ENCODE data around the gene AQP5. TPM values are rescaled to one million over a fixed set of nuclear protein-coding genes. Genes with fewer than 3 reads are reported as not detected.

Gene AQP5
- total and polyA plus RNA-seq, 5 donors from 2014 or later, result not detected

DNA sequence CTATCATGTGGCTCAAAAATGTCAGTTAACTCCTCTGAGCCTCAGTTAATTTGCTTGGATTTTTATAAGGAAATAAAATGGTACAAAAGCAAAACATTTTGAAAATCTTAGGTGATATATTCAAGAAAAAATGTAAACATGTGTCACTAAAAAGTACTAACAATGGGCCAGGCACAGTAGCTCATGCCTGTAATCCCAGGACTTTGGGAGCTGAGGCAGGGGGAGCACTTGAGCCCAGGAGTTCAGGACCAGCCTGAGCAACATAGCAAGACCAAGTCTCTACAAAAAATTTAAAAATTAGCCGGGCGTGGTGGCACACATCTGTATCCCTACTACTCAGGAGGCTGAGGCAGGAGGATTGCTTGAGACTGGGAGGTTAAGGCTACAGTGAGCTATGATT, 36.8 kb downstream of the AQP5 start:
- no peaks in the 10 kb centered on the region for H3K27me3 Mint-ChIP-seq
- Histone ChIP-seq H3K4me1 (ENCODE audit: control insufficient read depth, insufficient read depth, low read length, poor library complexity, severe bottlenecking) (no peaks in the 10 kb centered on the region), H3K9me3 (ENCODE audit: control insufficient read depth in 2 of 2, low read length in 2 of 2) (no peaks in the 10 kb centered on the region), H3K27me3 (ENCODE audit: control insufficient read depth, insufficient read depth, low read length) (no peaks in the 10 kb centered on the region), H3K4me3 (ENCODE audit: low read depth, low read length) (no peak overlapping the region), H3K27ac (ENCODE audit: insufficient read depth, low read length, poor library complexity, severe bottlenecking) (no peak overlapping the region), H3K36me3 (ENCODE audit: control insufficient read depth, insufficient read depth, low read length) (peaks cover 41% of the 10 kb centered on the region)
- no peak for ATAC-seq (ENCODE audit: low read depth in 2 of 2)
- H3K36me3 Mint-ChIP-seq, result peaks cover 42% of the 10 kb centered on the region
- H3K27ac Mint-ChIP-seq, result no peak overlapping the region
- peaks cover 0 to 4% (median 0%) of the 10 kb centered on the region in 4 donors for H3K4me1 Mint-ChIP-seq
- no peak overlapping the region for H3K4me3 Mint-ChIP-seq
- no peak for DNase-seq
- H3K9me3 Mint-ChIP-seq, result no peaks in the 10 kb centered on the region

DNA sequence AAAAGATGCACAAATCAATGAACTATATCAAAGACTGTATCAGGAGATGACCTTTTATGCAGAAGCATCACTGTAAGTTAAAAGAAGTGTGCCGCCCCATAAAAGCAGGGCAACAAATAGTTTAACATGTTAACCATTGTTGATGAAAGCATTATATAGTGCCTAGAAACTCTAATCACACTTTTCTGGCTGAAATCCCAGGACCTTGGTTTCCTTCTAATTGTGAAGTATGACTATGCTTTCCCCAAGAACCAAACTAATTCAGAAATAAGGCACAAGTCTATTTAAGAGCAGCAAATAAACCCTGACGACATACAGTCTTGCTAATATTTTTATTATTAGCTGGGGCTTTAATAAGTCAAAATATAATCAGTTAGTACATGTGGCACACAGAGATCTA, 41.9 kb downstream of the AQP5 start:
- no peak overlapping the region for H3K4me3 Mint-ChIP-seq
- no peak overlapping the region for H3K27ac ChIP-seq (ENCODE audit: insufficient read depth, low read length, poor library complexity, severe bottlenecking)
- H3K4me1 Mint-ChIP-seq, result peaks cover 5 to 17% (median 11%) of the 10 kb centered on the region in 4 donors
- H3K36me3 Mint-ChIP-seq, result peaks cover 32% of the 10 kb centered on the region
- H3K27me3 ChIP-seq (ENCODE audit: control insufficient read depth, insufficient read depth, low read length), result no peaks in the 10 kb centered on the region
- no peak for DNase-seq
- no peaks in the 10 kb centered on the region for H3K27me3 Mint-ChIP-seq
- no peaks in the 10 kb centered on the region for H3K9me3 ChIP-seq (ENCODE audit: control insufficient read depth in 2 of 2, low read length in 2 of 2)
- no peak overlapping the region for H3K27ac Mint-ChIP-seq
- peaks cover 11% of the 10 kb centered on the region for H3K4me1 ChIP-seq (ENCODE audit: control insufficient read depth, insufficient read depth, low read length, poor library complexity, severe bottlenecking)
- no peak overlapping the region for H3K4me3 ChIP-seq (ENCODE audit: low read depth, low read length)
- peaks cover 33% of the 10 kb centered on the region for H3K36me3 ChIP-seq (ENCODE audit: control insufficient read depth, insufficient read depth, low read length)
- H3K9me3 Mint-ChIP-seq, result no peaks in the 10 kb centered on the region
- no peak for ATAC-seq (ENCODE audit: low read depth in 2 of 2)

DNA sequence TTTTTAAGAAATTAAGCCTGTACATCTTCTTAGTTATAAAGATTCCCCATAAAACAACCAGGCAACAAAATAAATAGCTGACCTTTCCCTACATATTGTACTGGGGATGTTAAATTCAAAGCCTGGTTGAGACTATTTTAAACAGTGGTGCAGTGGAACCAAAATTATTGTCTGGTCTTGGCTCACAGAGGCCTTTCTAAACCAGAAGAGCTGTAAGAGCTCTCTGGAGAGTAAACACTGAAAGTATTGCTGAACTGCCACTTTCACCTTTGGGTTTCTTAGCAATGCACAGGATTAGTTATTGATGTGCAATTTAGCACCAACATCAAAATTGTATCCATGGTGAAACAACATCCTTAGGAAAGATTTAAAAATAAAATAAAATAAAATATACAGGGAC, 43.0 kb downstream of the AQP5 start:
- peak overlapping the region in 2 of 3 donors; percentile 20 to 49 for H3K27ac Mint-ChIP-seq
- DNase-seq, result no peak

DNA sequence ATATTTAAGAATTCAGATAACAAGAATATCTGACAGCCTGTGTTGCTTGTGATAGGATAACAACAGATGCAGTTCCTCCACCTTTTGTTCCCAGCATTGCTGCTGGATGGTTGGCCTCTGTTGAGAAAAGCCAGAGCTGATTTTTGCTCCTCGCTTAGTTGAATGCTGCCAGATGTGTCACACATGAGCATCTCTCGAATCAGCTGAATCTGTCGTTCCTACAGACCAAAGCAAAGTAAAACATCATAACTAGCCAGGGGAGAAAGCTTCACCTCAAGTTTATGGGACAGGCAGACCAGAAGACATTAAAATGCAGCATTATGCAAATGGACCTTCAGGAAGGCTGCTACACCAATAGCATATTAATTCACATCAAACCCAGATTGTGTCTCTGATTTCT, 43.5 kb downstream of the AQP5 start:
- no peak overlapping the region for H3K4me3 ChIP-seq (ENCODE audit: low read depth, low read length)
- H3K27ac Mint-ChIP-seq, result peak overlapping the region in 1 of 3 donors; percentile 49
- peaks cover 25% of the 10 kb centered on the region for H3K36me3 ChIP-seq (ENCODE audit: control insufficient read depth, insufficient read depth, low read length)
- no peak overlapping the region for H3K4me3 Mint-ChIP-seq
- DNase-seq, result no peak
- H3K27me3 ChIP-seq (ENCODE audit: control insufficient read depth, insufficient read depth, low read length), result no peaks in the 10 kb centered on the region
- peaks cover 5 to 23% (median 13%) of the 10 kb centered on the region in 4 donors for H3K4me1 Mint-ChIP-seq
- H3K4me1 ChIP-seq (ENCODE audit: control insufficient read depth, insufficient read depth, low read length, poor library complexity, severe bottlenecking), result peaks cover 11% of the 10 kb centered on the region
- peaks cover 32% of the 10 kb centered on the region for H3K36me3 Mint-ChIP-seq
- H3K27ac ChIP-seq (ENCODE audit: insufficient read depth, low read length, poor library complexity, severe bottlenecking), result no peak overlapping the region
- H3K9me3 Mint-ChIP-seq, result no peaks in the 10 kb centered on the region
- H3K9me3 ChIP-seq (ENCODE audit: control insufficient read depth in 2 of 2, low read length in 2 of 2), result no peaks in the 10 kb centered on the region
- ATAC-seq (ENCODE audit: low read depth in 2 of 2), result no peak
- no peaks in the 10 kb centered on the region for H3K27me3 Mint-ChIP-seq

More for the DNA sequence above, 43.0 kb downstream of the AQP5 start:
- Mint-ChIP-seq H3K27me3 (no peaks in the 10 kb centered on the region), H3K4me3 (no peak overlapping the region), H3K4me1 (peaks cover 5 to 21% (median 13%) of the 10 kb centered on the region in 4 donors), H3K9me3 (no peaks in the 10 kb centered on the region), H3K36me3 (peaks cover 31% of the 10 kb centered on the region)
- no peaks in the 10 kb centered on the region for H3K9me3 ChIP-seq (ENCODE audit: control insufficient read depth in 2 of 2, low read length in 2 of 2)
- H3K4me1 ChIP-seq (ENCODE audit: control insufficient read depth, insufficient read depth, low read length, poor library complexity, severe bottlenecking), result peaks cover 11% of the 10 kb centered on the region
- peaks cover 25% of the 10 kb centered on the region for H3K36me3 ChIP-seq (ENCODE audit: control insufficient read depth, insufficient read depth, low read length)
- no peak overlapping the region for H3K27ac ChIP-seq (ENCODE audit: insufficient read depth, low read length, poor library complexity, severe bottlenecking)
- no peak for ATAC-seq (ENCODE audit: low read depth in 2 of 2)
- no peaks in the 10 kb centered on the region for H3K27me3 ChIP-seq (ENCODE audit: control insufficient read depth, insufficient read depth, low read length)
- H3K4me3 ChIP-seq (ENCODE audit: low read depth, low read length), result no peak overlapping the region

DNA sequence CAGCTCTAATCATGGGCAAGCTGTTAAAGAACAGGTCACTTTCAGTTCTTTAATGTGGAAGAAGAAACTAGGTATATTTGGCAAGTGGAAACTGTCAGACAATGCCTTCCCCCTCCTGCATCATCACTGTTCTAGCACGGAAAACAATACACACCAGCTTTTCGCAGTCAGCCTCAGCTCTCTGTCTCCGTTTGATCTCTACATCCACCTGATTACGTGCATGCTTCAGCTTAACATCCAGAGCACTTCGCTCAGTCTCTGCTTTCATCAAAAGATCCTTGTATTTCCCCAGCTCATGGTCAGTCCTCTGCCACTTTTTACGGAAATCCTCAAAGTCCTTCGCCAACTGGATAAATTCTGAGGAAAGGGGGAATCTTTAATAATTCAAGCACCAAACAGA, 44.6 kb downstream of the AQP5 start:
- peaks cover 19% of the 10 kb centered on the region for H3K36me3 ChIP-seq (ENCODE audit: control insufficient read depth, insufficient read depth, low read length)
- H3K36me3 Mint-ChIP-seq, result peaks cover 24% of the 10 kb centered on the region

GRCh38 chr12:50006754-50007442, 45.2 kb downstream of the AQP5 start:
- no peaks in the 10 kb centered on the region for H3K9me3 Mint-ChIP-seq
- H3K36me3 Mint-ChIP-seq, result peaks cover 22% of the 10 kb centered on the region
- H3K4me3 ChIP-seq (ENCODE audit: low read depth, low read length), result peak overlapping the region; percentile 54
- peaks cover 11% of the 10 kb centered on the region for H3K4me1 ChIP-seq (ENCODE audit: control insufficient read depth, insufficient read depth, low read length, poor library complexity, severe bottlenecking)
- H3K27ac ChIP-seq (ENCODE audit: insufficient read depth, low read length, poor library complexity, severe bottlenecking), result no peak overlapping the region
- no peaks in the 10 kb centered on the region for H3K27me3 ChIP-seq (ENCODE audit: control insufficient read depth, insufficient read depth, low read length)
- no peak for ATAC-seq (ENCODE audit: low read depth in 2 of 2)
- peaks cover 5 to 23% (median 11%) of the 10 kb centered on the region in 4 donors for H3K4me1 Mint-ChIP-seq
- no peaks in the 10 kb centered on the region for H3K9me3 ChIP-seq (ENCODE audit: control insufficient read depth in 2 of 2, low read length in 2 of 2)
- H3K27ac Mint-ChIP-seq, result peak overlapping the region in 2 of 3 donors; percentile 53 to 68
- DNase-seq, result no peak
- no peak overlapping the region for H3K4me3 Mint-ChIP-seq
- H3K36me3 ChIP-seq (ENCODE audit: control insufficient read depth, insufficient read depth, low read length), result peaks cover 19% of the 10 kb centered on the region
- H3K27me3 Mint-ChIP-seq, result no peaks in the 10 kb centered on the region

More for the DNA sequence above, 44.6 kb downstream of the AQP5 start:
- Mint-ChIP-seq H3K9me3 (no peaks in the 10 kb centered on the region), H3K4me1 (peaks cover 5 to 23% (median 12%) of the 10 kb centered on the region in 4 donors), H3K4me3 (peak overlapping the region in 2 of 4 donors; percentile 54 to 61), H3K27ac (peak overlapping the region; percentile 51 to 77 (median 68)), H3K27me3 (no peaks in the 10 kb centered on the region)
- DNase-seq (no peak), ATAC-seq (ENCODE audit: low read depth in 2 of 2) (no peak)
- Histone ChIP-seq H3K27me3 (ENCODE audit: control insufficient read depth, insufficient read depth, low read length) (no peaks in the 10 kb centered on the region), H3K9me3 (ENCODE audit: control insufficient read depth in 2 of 2, low read length in 2 of 2) (no peaks in the 10 kb centered on the region), H3K4me1 (ENCODE audit: control insufficient read depth, insufficient read depth, low read length, poor library complexity, severe bottlenecking) (peaks cover 11% of the 10 kb centered on the region), H3K4me3 (ENCODE audit: low read depth, low read length) (no peak overlapping the region), H3K27ac (ENCODE audit: insufficient read depth, low read length, poor library complexity, severe bottlenecking) (no peak overlapping the region)

DNA sequence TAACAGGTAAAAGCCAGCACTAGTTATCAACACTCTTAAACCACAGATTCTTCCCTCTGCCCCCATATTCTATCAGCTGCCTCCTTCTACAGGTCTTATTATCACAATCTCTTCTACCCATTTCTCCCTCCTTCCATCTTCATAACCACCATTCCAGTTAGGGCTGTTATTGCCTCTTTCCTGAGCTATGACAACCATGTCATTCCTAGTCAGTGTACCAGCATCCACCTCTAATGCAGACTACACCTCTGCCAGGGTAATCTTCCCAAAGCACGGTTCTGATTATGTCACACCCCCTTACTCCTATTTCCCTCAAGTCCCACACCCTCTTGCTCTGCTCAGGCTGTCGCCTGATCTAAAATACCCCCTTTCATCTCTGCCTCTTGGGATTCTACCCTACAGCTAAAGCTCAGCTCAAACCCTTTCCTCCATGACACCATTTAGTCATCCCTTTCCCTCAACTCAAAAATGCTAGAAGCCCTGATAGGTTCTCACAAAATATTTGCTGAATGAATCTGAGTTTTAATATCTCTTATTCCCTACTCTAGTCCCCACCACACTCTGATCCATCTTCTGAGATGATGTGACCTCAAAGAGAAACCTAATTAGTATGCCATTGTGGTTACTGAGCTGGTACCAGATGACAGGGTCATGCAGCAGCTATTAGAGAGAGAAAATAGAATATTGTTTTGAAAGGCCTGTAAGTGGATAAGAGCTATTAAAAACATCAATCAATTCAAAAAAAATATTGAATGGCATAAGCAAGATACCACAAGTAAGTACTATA, 51.9 kb downstream of the AQP5 start:
- peak overlapping the region in 2 of 4 donors; percentile 4 to 53 for H3K4me3 Mint-ChIP-seq
- H3K4me1 ChIP-seq (ENCODE audit: control insufficient read depth, insufficient read depth, low read length, poor library complexity, severe bottlenecking), result peaks cover 14% of the 10 kb centered on the region

More for the DNA sequence above, 51.9 kb downstream of the AQP5 start:
- H3K36me3 Mint-ChIP-seq, result peaks cover 13% of the 10 kb centered on the region
- peak overlapping the region; percentile 42 for H3K27ac ChIP-seq (ENCODE audit: insufficient read depth, low read length, poor library complexity, severe bottlenecking)
- H3K4me1 Mint-ChIP-seq, result peaks cover 8 to 32% (median 15%) of the 10 kb centered on the region in 4 donors
- no peaks in the 10 kb centered on the region for H3K27me3 ChIP-seq (ENCODE audit: control insufficient read depth, insufficient read depth, low read length)
- H3K4me3 ChIP-seq (ENCODE audit: low read depth, low read length), result peak overlapping the region; percentile 43
- DNase-seq (peak in 2 of 3 donors; percentile 22 to 30), ATAC-seq (ENCODE audit: low read depth in 2 of 2) (peak; percentile 62 to 70)
- no peaks in the 10 kb centered on the region for H3K9me3 Mint-ChIP-seq
- peak overlapping the region; percentile 49 to 86 (median 78) for H3K27ac Mint-ChIP-seq
- H3K36me3 ChIP-seq (ENCODE audit: control insufficient read depth, insufficient read depth, low read length), result no peaks in the 10 kb centered on the region
- H3K27me3 Mint-ChIP-seq, result no peaks in the 10 kb centered on the region
- H3K9me3 ChIP-seq (ENCODE audit: control insufficient read depth in 2 of 2, low read length in 2 of 2), result no peaks in the 10 kb centered on the region

Measured in CD4-positive, CD25-positive, alpha-beta regulatory T cell (primary cell).